Measurements from ENCODE around the gene PTN.

DNA sequence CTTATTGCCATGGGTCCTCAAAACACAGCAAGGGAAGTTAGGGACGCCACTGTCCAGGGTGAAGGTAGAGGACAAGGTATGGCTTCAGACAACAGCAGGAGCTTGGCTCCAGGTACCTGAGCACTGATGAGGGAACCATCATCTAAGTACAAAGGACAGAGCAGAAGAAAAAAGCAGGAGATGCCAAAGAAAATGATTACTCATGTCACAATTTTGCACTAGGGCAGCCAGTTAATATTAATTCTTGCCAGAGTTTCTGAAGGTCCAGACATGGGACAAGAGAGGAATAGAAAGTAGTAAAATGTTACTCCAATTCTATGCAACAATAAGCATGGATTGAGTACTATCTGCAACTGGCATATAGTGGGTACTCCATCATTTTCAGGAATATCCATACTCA is 14.1 kb downstream of the PTN start:
- TF ChIP-seq, protein P1, sequence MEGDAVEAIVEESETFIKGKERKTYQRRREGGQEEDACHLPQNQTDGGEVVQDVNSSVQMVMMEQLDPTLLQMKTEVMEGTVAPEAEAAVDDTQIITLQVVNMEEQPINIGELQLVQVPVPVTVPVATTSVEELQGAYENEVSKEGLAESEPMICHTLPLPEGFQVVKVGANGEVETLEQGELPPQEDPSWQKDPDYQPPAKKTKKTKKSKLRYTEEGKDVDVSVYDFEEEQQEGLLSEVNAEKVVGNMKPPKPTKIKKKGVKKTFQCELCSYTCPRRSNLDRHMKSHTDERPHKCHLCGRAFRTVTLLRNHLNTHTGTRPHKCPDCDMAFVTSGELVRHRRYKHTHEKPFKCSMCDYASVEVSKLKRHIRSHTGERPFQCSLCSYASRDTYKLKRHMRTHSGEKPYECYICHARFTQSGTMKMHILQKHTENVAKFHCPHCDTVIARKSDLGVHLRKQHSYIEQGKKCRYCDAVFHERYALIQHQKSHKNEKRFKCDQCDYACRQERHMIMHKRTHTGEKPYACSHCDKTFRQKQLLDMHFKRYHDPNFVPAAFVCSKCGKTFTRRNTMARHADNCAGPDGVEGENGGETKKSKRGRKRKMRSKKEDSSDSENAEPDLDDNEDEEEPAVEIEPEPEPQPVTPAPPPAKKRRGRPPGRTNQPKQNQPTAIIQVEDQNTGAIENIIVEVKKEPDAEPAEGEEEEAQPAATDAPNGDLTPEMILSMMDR (IDR thresholded peaks at IDR 0.05) = no peak
- TF ChIP-seq POLR2A (IDR thresholded peaks at IDR 0.05) = no peak
